ENCODE measurements around the gene DDX41.

Gene DDX41

DNA sequence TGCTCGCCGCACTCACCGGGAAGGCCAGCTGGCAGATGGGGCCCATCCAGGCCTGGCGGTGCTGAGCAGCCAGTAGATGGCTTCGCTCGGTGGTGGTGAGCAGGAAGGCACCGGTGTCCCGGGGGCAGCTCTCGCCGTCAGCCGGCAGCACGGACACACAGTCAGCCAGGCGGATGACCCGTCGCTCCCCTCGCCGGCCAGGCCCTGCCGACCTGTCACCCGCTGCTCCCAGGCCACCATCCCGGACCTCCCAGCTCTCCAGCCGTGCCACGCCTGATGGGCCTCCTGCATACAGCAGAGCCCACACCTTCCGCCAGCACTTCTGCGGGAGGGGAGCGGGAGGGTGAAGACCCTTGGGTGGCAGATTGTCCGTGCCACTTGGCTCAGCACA, 8.5 kb downstream of the DDX41 start:
- Histone ChIP-seq H3K9ac (ENCODE audit: low read depth in 1 of 2, low read length in 2 of 2) (peak overlapping the region; percentile 26 to 56), H3K36me3 (ENCODE audit: control insufficient read depth in 2 of 2, insufficient read depth in 2 of 2, low read length in 2 of 2) (peaks cover 25 to 26% of the 10 kb centered on the region in 2 donors)

DNA sequence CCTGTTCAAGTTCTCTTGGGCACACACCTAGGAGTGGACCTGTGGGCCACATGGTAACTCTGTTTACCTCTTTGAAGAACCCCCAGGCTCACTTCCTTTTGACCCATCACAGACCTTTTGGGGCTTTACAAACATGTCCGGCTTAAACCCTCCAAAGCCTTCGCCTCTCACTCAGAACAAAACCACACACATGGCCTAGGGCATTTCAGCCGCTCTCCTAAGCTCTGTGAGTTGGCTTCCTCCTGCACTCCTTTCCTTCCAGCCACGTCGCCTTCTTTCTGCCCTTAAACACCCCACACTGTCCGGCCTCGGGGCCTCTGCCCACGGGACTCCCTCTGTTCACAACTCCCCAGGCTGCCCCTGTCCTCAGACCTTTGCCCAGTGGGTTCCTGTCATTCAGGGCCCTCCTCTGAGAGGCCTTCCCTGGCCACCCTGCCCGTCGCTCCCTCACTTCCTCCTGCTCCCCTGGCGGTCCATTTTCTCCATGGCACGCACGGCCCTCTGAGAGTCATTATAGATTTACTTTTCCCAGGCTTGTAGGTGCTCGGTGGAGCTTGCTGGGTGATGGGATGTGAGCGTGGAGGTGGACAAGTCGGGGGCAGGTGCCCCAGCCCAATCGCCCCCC, 9.1 kb downstream of the DDX41 start:
- H3K27ac ChIP-seq (ENCODE audit: low read depth in 2 of 2, low read length in 2 of 2): peak overlapping the region in 1 of 2 donors; percentile 82
- H3K27me3 ChIP-seq (ENCODE audit: control insufficient read depth in 2 of 2, insufficient read depth in 2 of 2, low read length in 2 of 2): no peaks in the 10 kb centered on the region
- H3K4me1 ChIP-seq (ENCODE audit: control insufficient read depth in 2 of 2, insufficient read depth in 2 of 2, low read length in 2 of 2): peaks cover 3 to 7% of the 10 kb centered on the region in 2 donors
- no peak overlapping the region for H3K9ac ChIP-seq (ENCODE audit: low read depth in 1 of 2, low read length in 2 of 2)
- H3K9me3 ChIP-seq (ENCODE audit: control insufficient read depth in 2 of 2, low read length in 2 of 2): no peaks in the 10 kb centered on the region
- H3K4me3 ChIP-seq (ENCODE audit: low read length in 2 of 2): peak overlapping the region; percentile 39 to 71
- H3K36me3 ChIP-seq (ENCODE audit: control insufficient read depth in 2 of 2, insufficient read depth in 2 of 2, low read length in 2 of 2): peaks cover 20 to 22% of the 10 kb centered on the region in 2 donors

More for the DNA sequence above, 8.5 kb downstream of the DDX41 start:
- Histone ChIP-seq H3K4me3 (ENCODE audit: low read length in 2 of 2) (peak overlapping the region; percentile 39 to 71), H3K27me3 (ENCODE audit: control insufficient read depth in 2 of 2, insufficient read depth in 2 of 2, low read length in 2 of 2) (no peaks in the 10 kb centered on the region), H3K27ac (ENCODE audit: low read depth in 2 of 2, low read length in 2 of 2) (peak overlapping the region in 1 of 2 donors; percentile 82), H3K4me1 (ENCODE audit: control insufficient read depth in 2 of 2, insufficient read depth in 2 of 2, low read length in 2 of 2) (peaks cover 3 to 7% of the 10 kb centered on the region in 2 donors), H3K9me3 (ENCODE audit: control insufficient read depth in 2 of 2, low read length in 2 of 2) (no peaks in the 10 kb centered on the region)

DNA sequence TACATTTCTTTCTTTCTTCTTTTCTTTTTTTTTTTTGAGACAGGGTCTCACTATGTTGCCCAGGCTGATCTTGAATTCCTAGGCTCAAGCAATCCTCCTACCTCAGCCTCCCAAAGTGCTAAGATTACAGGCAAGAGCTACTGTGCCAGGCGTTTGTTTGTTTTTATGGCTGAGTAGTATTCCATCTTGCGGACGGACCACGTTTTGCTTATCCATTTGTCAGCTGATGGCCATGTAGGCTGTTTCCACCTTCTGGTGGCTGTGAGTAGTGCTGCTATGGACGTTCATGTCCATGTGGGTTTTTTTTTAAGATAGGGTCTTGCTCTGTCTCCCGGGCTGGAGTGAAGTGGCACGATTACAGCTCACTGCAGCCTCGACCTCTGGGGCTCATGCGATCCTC, 9.6 kb downstream of the DDX41 start:
- Histone ChIP-seq H3K27ac (ENCODE audit: low read depth in 2 of 2, low read length in 2 of 2) (peak overlapping the region in 1 of 2 donors; percentile 82), H3K4me3 (ENCODE audit: low read length in 2 of 2) (no peak overlapping the region), H3K4me1 (ENCODE audit: control insufficient read depth in 2 of 2, insufficient read depth in 2 of 2, low read length in 2 of 2) (peaks cover 3 to 7% of the 10 kb centered on the region in 2 donors), H3K27me3 (ENCODE audit: control insufficient read depth in 2 of 2, insufficient read depth in 2 of 2, low read length in 2 of 2) (no peaks in the 10 kb centered on the region), H3K36me3 (ENCODE audit: control insufficient read depth in 2 of 2, insufficient read depth in 2 of 2, low read length in 2 of 2) (peaks cover 15 to 17% of the 10 kb centered on the region in 2 donors), H3K9me3 (ENCODE audit: control insufficient read depth in 2 of 2, low read length in 2 of 2) (no peaks in the 10 kb centered on the region), H3K9ac (ENCODE audit: low read depth in 1 of 2, low read length in 2 of 2) (no peak overlapping the region)

DNA sequence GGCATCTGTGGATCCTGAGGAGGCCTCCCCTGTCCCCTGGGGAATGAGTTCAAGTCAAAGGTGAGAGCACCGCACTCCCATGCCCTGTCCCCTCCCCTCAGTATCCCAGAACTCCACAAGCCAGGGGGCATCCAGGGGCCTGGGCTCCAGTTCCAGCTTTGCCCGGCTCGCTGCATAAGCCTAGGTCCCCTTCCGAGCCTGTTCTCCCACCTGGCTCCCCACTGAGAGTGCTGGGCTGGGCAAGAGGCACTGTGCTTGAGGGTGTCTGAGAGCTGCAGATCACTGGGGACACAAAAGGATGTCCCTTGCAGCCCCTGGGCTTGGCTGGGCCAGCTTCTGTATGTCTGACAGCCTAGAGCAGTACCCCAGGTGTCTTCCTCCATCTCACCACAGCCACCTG, 11.7 kb downstream of the DDX41 start:
- Histone ChIP-seq H3K4me3 (ENCODE audit: low read length in 2 of 2) (no peak overlapping the region), H3K4me1 (ENCODE audit: control insufficient read depth in 2 of 2, insufficient read depth in 2 of 2, low read length in 2 of 2) (peaks cover 6% of the 10 kb centered on the region in 2 donors), H3K9me3 (ENCODE audit: control insufficient read depth in 2 of 2, low read length in 2 of 2) (no peaks in the 10 kb centered on the region), H3K9ac (ENCODE audit: low read depth in 1 of 2, low read length in 2 of 2) (no peak overlapping the region), H3K27ac (ENCODE audit: low read depth in 2 of 2, low read length in 2 of 2) (no peak overlapping the region), H3K27me3 (ENCODE audit: control insufficient read depth in 2 of 2, insufficient read depth in 2 of 2, low read length in 2 of 2) (no peaks in the 10 kb centered on the region), H3K36me3 (ENCODE audit: control insufficient read depth in 2 of 2, insufficient read depth in 2 of 2, low read length in 2 of 2) (no peaks in the 10 kb centered on the region)

DNA sequence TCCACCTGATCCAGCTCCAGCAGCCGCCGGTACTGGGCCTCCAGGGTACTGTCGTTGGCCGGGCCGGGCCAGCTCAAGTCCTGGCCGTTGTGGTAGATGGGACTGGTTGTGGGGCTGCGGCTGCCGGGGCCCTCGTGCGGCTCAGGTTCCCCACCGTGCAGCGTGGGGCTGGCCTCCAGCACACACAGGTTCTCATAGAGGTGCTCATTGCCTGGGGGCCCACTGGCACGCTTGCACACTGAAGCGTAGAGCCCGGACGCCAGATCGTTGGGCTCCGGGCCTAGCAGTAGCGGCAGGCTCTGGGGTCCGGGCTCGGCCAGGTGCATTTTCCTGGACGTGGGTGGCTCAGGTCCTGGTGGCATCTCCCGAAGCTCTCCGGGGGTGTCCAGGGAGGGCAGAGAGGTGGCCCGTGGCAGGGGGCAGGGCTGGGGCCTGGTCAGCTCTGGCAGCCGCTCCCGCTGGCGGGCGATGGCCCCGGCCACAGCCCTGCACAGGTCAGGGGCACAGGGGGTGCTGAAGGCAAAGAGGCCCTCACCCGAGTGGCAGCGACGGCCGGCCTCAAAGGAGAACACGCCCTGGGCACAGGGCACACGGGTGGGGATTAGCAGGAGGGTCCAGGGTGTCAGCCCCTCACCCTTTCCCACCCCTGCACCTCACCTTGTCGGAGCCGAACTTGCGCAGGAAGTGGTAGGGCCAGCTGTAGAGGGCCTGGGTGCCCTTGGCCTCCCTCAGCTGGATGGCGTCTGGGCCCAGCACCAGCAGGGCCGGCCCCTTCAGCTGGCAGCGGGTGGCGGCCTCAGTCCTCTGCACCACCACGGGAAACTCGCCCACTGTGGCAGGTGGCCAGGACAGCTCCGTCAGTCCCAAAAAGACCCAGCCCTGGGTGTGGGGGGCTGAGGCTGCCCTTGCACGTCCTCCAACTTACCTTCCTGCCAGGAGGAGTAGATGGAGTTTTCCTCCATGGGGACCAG, 12.4 kb downstream of the DDX41 start:
- Histone ChIP-seq H3K27ac (ENCODE audit: low read depth in 2 of 2, low read length in 2 of 2) (no peak overlapping the region), H3K27me3 (ENCODE audit: control insufficient read depth in 2 of 2, insufficient read depth in 2 of 2, low read length in 2 of 2) (no peaks in the 10 kb centered on the region), H3K4me3 (ENCODE audit: low read length in 2 of 2) (no peak overlapping the region), H3K36me3 (ENCODE audit: control insufficient read depth in 2 of 2, insufficient read depth in 2 of 2, low read length in 2 of 2) (no peaks in the 10 kb centered on the region), H3K9me3 (ENCODE audit: control insufficient read depth in 2 of 2, low read length in 2 of 2) (no peaks in the 10 kb centered on the region), H3K9ac (ENCODE audit: low read depth in 1 of 2, low read length in 2 of 2) (no peak overlapping the region), H3K4me1 (ENCODE audit: control insufficient read depth in 2 of 2, insufficient read depth in 2 of 2, low read length in 2 of 2) (peaks cover 0 to 6% of the 10 kb centered on the region in 2 donors)

DNA sequence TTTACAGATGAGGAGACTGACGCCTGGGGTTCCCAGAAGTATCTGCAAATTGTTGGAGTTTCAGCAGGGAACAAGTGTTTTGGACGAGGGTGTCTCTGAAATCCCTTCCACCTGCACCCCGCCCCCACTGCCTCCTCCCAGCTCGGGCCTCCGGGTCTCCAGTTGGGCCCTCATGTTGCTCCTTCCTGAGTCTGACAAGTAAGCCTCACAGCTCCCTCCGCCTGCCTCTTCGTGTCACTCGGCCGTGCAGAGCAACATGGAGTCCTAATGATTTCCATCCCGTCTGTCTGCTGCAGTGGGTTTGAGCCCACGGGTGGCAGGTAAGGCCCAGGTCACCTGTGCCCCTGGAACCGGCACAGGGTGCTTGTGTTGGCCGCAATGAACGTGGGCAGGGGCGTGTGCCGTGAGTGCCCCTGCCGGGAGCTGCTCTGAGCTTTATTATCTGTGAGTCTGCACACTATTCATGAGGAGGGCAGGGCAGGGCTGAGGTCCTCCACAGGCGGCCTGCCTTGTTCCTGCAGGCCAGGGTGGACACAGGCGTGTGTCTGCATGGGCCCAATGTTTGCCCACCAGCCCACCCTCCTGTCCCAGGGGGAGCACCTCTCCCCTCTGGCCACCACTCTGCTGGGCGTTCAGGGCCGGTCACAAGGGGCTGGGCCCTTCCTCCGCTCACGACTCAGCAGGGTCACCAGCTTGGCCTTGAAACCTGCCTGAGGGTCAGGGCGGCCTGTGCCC, 13.2 kb downstream of the DDX41 start:
- no peaks in the 10 kb centered on the region for H3K9me3 ChIP-seq (ENCODE audit: control insufficient read depth in 2 of 2, low read length in 2 of 2)
- no peak overlapping the region for H3K4me3 ChIP-seq (ENCODE audit: low read length in 2 of 2)
- peaks cover 3 to 4% of the 10 kb centered on the region in 2 donors for H3K27me3 ChIP-seq (ENCODE audit: control insufficient read depth in 2 of 2, insufficient read depth in 2 of 2, low read length in 2 of 2)

DNA sequence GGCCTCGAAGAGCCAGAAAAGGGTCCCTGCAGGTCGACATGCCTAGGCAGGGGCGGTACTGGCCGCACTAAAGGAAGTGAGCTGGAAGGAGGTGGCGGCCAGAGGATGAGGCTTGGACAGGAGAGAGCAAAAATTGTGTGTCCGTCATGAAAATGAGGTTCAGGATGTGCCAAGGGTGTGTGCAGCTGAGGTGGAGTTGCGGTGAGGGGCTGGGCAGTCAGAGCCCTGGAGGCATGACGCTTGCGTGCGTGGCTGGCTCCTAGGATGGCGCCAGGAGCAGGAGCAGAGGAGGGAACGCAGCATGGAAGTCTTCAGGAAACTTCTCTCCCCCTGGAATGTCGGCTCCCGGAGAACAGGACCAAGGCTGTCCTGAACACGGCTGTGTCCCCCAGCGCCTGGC, 13.9 kb downstream of the DDX41 start:
- Histone ChIP-seq H3K4me3 (ENCODE audit: low read length in 2 of 2) (no peak overlapping the region), H3K36me3 (ENCODE audit: control insufficient read depth in 2 of 2, insufficient read depth in 2 of 2, low read length in 2 of 2) (no peaks in the 10 kb centered on the region), H3K27ac (ENCODE audit: low read depth in 2 of 2, low read length in 2 of 2) (no peak overlapping the region), H3K9ac (ENCODE audit: low read depth in 1 of 2, low read length in 2 of 2) (no peak overlapping the region), H3K27me3 (ENCODE audit: control insufficient read depth in 2 of 2, insufficient read depth in 2 of 2, low read length in 2 of 2) (peaks cover 9% of the 10 kb centered on the region in 2 donors), H3K4me1 (ENCODE audit: control insufficient read depth in 2 of 2, insufficient read depth in 2 of 2, low read length in 2 of 2) (peaks cover 3 to 13% of the 10 kb centered on the region in 2 donors), H3K9me3 (ENCODE audit: control insufficient read depth in 2 of 2, low read length in 2 of 2) (no peaks in the 10 kb centered on the region)

More for the DNA sequence above, 13.2 kb downstream of the DDX41 start:
- Histone ChIP-seq H3K4me1 (ENCODE audit: control insufficient read depth in 2 of 2, insufficient read depth in 2 of 2, low read length in 2 of 2) (peaks cover 0 to 7% of the 10 kb centered on the region in 2 donors), H3K27ac (ENCODE audit: low read depth in 2 of 2, low read length in 2 of 2) (no peak overlapping the region), H3K9ac (ENCODE audit: low read depth in 1 of 2, low read length in 2 of 2) (no peak overlapping the region), H3K36me3 (ENCODE audit: control insufficient read depth in 2 of 2, insufficient read depth in 2 of 2, low read length in 2 of 2) (no peaks in the 10 kb centered on the region)

DNA sequence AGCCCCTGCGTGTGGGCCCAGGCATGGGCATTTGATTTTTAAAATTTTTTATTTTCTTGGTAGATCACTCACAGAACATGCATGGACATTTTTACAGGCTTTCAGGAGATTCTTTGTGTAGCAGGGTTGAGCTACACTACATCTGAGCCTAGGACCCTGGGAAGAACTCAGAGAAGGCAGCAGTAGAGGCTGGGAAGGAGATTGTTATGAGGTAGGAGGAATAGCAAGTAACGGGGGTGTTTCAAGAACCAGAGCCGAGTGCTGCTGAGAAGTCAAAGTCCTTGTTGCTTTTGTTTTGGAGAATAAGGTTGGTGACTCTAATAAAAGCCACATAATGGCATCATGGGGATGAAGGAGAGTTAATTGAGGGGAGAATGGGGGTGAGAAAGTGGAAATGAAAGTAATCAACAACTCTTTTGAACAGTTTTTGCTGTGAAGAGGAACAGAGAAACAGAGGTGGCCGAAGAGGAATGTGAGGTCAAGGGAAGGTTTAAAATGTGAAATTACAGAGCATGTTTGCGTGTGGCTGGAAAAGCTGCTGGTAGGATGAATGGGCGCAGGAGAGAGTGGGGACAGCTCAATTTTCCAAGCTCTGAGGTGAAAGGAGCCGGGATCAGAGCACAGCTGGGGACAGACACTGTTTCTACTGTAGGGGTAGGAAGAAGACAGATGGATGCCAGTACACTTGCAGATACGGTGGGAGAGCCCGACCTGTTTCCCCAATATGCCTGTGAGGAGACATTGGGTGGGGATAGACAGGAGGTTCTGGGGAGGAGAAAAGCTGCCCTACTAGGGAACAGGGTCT, 14.7 kb downstream of the DDX41 start:
- no peaks in the 10 kb centered on the region for H3K36me3 ChIP-seq (ENCODE audit: control insufficient read depth in 2 of 2, insufficient read depth in 2 of 2, low read length in 2 of 2)

DNA sequence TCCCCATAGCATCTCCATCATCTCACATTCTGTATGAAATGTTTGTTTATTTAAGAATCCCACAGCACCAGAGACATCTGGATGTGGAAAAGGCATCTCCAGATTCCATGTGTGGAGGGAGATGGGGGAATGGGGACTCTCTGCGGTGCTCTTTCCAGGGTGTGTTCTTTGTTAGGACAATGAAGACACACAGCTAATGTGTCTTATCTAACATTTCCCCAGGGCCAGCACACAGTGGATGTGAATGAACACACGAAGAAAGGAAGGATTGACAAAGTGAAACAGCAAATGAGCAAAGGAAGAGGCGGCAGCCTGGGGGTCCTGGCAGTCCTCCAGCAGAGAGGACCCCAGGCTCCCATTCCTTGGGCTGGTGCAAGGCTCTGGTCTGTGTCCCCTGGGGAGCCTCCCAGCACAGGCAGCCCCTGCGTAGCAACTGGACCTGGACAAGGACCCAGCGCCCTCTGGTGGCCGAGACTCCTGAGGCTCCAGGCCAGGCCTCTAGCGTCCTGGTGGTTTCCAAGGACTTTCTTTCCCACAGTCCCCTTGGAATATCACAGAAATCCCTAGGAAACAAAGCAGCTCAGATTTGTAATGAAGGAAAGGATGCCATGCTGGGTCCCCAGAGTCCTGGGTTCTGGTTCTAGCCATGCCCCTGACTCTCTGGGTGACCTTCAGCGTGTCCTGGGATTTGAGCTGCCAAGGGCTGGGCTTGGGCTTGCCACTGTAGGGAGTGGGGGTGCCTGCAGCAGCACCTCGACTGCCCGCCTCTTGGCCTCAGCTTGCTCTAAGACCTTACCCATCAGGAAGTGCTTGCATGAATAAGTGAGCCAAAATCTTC, 15.9 kb downstream of the DDX41 start:
- Histone ChIP-seq H3K4me3 (ENCODE audit: low read length in 2 of 2) (no peak overlapping the region), H3K36me3 (ENCODE audit: control insufficient read depth in 2 of 2, insufficient read depth in 2 of 2, low read length in 2 of 2) (no peaks in the 10 kb centered on the region), H3K9me3 (ENCODE audit: control insufficient read depth in 2 of 2, low read length in 2 of 2) (no peaks in the 10 kb centered on the region), H3K27ac (ENCODE audit: low read depth in 2 of 2, low read length in 2 of 2) (no peak overlapping the region), H3K27me3 (ENCODE audit: control insufficient read depth in 2 of 2, insufficient read depth in 2 of 2, low read length in 2 of 2) (peaks cover 9% of the 10 kb centered on the region in 2 donors), H3K9ac (ENCODE audit: low read depth in 1 of 2, low read length in 2 of 2) (no peak overlapping the region), H3K4me1 (ENCODE audit: control insufficient read depth in 2 of 2, insufficient read depth in 2 of 2, low read length in 2 of 2) (peaks cover 8 to 18% of the 10 kb centered on the region in 2 donors)

More for the DNA sequence above, 14.7 kb downstream of the DDX41 start:
- peaks cover 3 to 15% of the 10 kb centered on the region in 2 donors for H3K4me1 ChIP-seq (ENCODE audit: control insufficient read depth in 2 of 2, insufficient read depth in 2 of 2, low read length in 2 of 2)
- H3K27me3 ChIP-seq (ENCODE audit: control insufficient read depth in 2 of 2, insufficient read depth in 2 of 2, low read length in 2 of 2): peaks cover 9% of the 10 kb centered on the region in 2 donors
- H3K4me3 ChIP-seq (ENCODE audit: low read length in 2 of 2): no peak overlapping the region
- no peak overlapping the region for H3K9ac ChIP-seq (ENCODE audit: low read depth in 1 of 2, low read length in 2 of 2)
- no peak overlapping the region for H3K27ac ChIP-seq (ENCODE audit: low read depth in 2 of 2, low read length in 2 of 2)
- H3K9me3 ChIP-seq (ENCODE audit: control insufficient read depth in 2 of 2, low read length in 2 of 2): no peaks in the 10 kb centered on the region

Data from mucosa of rectum (tissue), 2 donors.